ENCODE results near the gene CNPY1. TPM values are rescaled to one million over a fixed set of nuclear protein-coding genes. Genes with fewer than 3 reads are reported as not detected.

Gene CNPY1
- total RNA-seq, 1 donor from 2014 or later, result not detected

- Histone ChIP-seq H3K9me3 (ENCODE audit: insufficient read depth, low read depth, low read length) (no peaks in the 10 kb centered on the region), H3K9ac (ENCODE audit: low read length) (no peak overlapping the region), H3K27me3 (ENCODE audit: insufficient read depth, low read length) (peaks cover 18% of the 10 kb centered on the region), H3K4me3 (ENCODE audit: insufficient read depth, low read depth, low read length) (no peak overlapping the region), H3K4me1 (ENCODE audit: insufficient read depth, low read length) (no peaks in the 10 kb centered on the region), H3K4me2 (ENCODE audit: low read length) (no peak overlapping the region), H3K79me2 (ENCODE audit: insufficient read depth, low read length) (no peaks in the 10 kb centered on the region), H4K20me1 (ENCODE audit: insufficient read depth, low read length) (no peaks in the 10 kb centered on the region), H3K27ac (ENCODE audit: low read depth, low read length) (no peak overlapping the region), H2AFZ (ENCODE audit: low read depth, low read length) (no peak overlapping the region), H3K36me3 (ENCODE audit: insufficient read depth, low read length) (no peaks in the 10 kb centered on the region)
- TF ChIP-seq CTCF (IDR thresholded peaks at IDR 0.05; ENCODE audit: insufficient read depth, low read depth, low read length) (no peak), EZH2 (IDR thresholded peaks at IDR 0.05; ENCODE audit: insufficient read depth, low read length) (no peak)
- H3K4me1 Mint-ChIP-seq (ENCODE audit: low read depth, unreplicated experiment), result no peaks in the 10 kb centered on the region
- H3K27ac Mint-ChIP-seq (ENCODE audit: unreplicated experiment), result no peak overlapping the region
- H3K27me3 Mint-ChIP-seq (ENCODE audit: low read depth, unreplicated experiment), result peaks cover 86% of the 10 kb centered on the region
- no peak overlapping the region for H3K4me3 Mint-ChIP-seq (ENCODE audit: unreplicated experiment)
- no peak for DNase-seq (ENCODE audit: low read depth)
- H3K36me3 Mint-ChIP-seq (ENCODE audit: low read depth, unreplicated experiment), result no peaks in the 10 kb centered on the region
- peaks cover 5% of the 10 kb centered on the region for H3K9me3 Mint-ChIP-seq (ENCODE audit: unreplicated experiment)
- FAIRE-seq, result no peak
Observed at GRCh38 chr7:155516466-155516865, 29.9 kb downstream of the CNPY1 start.

GRCh38 chr7:155515318-155515717, 31.0 kb downstream of the CNPY1 start:
- Histone ChIP-seq H2AFZ (ENCODE audit: low read depth, low read length) (no peak overlapping the region), H4K20me1 (ENCODE audit: insufficient read depth, low read length) (no peaks in the 10 kb centered on the region), H3K4me3 (ENCODE audit: insufficient read depth, low read depth, low read length) (no peak overlapping the region), H3K27me3 (ENCODE audit: insufficient read depth, low read length) (peaks cover 27% of the 10 kb centered on the region), H3K4me1 (ENCODE audit: insufficient read depth, low read length) (no peaks in the 10 kb centered on the region), H3K27ac (ENCODE audit: low read depth, low read length) (no peak overlapping the region), H3K36me3 (ENCODE audit: insufficient read depth, low read length) (no peaks in the 10 kb centered on the region), H3K9ac (ENCODE audit: low read length) (no peak overlapping the region), H3K4me2 (ENCODE audit: low read length) (no peak overlapping the region), H3K79me2 (ENCODE audit: insufficient read depth, low read length) (no peaks in the 10 kb centered on the region), H3K9me3 (ENCODE audit: insufficient read depth, low read depth, low read length) (no peaks in the 10 kb centered on the region)
- no peak for TF ChIP-seq EZH2 (IDR thresholded peaks at IDR 0.05; ENCODE audit: insufficient read depth, low read length)
- TF ChIP-seq CTCF (IDR thresholded peaks at IDR 0.05; ENCODE audit: insufficient read depth, low read depth, low read length), result no peak
- FAIRE-seq, result no peak
- Mint-ChIP-seq H3K4me1 (ENCODE audit: low read depth, unreplicated experiment) (peaks cover under 1% of the 10 kb centered on the region), H3K4me3 (ENCODE audit: unreplicated experiment) (no peak overlapping the region), H3K27ac (ENCODE audit: unreplicated experiment) (no peak overlapping the region), H3K9me3 (ENCODE audit: unreplicated experiment) (peaks cover 5% of the 10 kb centered on the region), H3K36me3 (ENCODE audit: low read depth, unreplicated experiment) (no peaks in the 10 kb centered on the region), H3K27me3 (ENCODE audit: low read depth, unreplicated experiment) (peaks cover 88% of the 10 kb centered on the region)
- no peak for DNase-seq (ENCODE audit: low read depth)

DNA sequence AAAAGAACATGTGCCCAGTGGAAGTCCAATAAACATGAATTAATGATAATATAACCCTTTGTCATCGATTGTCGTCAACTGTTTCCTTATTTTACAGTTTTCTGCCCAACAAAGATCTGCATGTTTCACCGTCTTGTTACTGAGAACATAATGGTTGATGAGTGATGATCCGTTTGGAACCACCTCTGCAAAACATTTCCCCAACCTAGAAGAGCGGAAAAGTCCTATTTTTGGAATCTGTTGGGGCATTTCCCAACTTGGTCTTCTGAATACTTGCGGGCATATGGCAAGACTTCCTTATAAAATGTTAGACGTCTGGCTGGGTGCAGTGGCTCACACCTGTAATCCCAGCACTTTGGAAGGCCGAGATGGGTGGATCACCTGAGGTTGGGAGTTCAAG, 32.1 kb downstream of the CNPY1 start:
- Mint-ChIP-seq H3K9me3 (ENCODE audit: unreplicated experiment) (peaks cover 8% of the 10 kb centered on the region), H3K4me3 (ENCODE audit: unreplicated experiment) (no peak overlapping the region), H3K4me1 (ENCODE audit: low read depth, unreplicated experiment) (peaks cover 5% of the 10 kb centered on the region), H3K27me3 (ENCODE audit: low read depth, unreplicated experiment) (peaks cover 86% of the 10 kb centered on the region), H3K36me3 (ENCODE audit: low read depth, unreplicated experiment) (no peaks in the 10 kb centered on the region), H3K27ac (ENCODE audit: unreplicated experiment) (no peak overlapping the region)
- no peak for TF ChIP-seq EZH2 (IDR thresholded peaks at IDR 0.05; ENCODE audit: insufficient read depth, low read length)
- TF ChIP-seq CTCF (IDR thresholded peaks at IDR 0.05; ENCODE audit: insufficient read depth, low read depth, low read length), result no peak
- Histone ChIP-seq H3K4me3 (ENCODE audit: insufficient read depth, low read depth, low read length) (no peak overlapping the region), H4K20me1 (ENCODE audit: insufficient read depth, low read length) (no peaks in the 10 kb centered on the region), H3K79me2 (ENCODE audit: insufficient read depth, low read length) (no peaks in the 10 kb centered on the region), H2AFZ (ENCODE audit: low read depth, low read length) (no peak overlapping the region), H3K9ac (ENCODE audit: low read length) (no peak overlapping the region), H3K27me3 (ENCODE audit: insufficient read depth, low read length) (peaks cover 36% of the 10 kb centered on the region), H3K9me3 (ENCODE audit: insufficient read depth, low read depth, low read length) (no peaks in the 10 kb centered on the region), H3K4me2 (ENCODE audit: low read length) (no peak overlapping the region), H3K36me3 (ENCODE audit: insufficient read depth, low read length) (no peaks in the 10 kb centered on the region), H3K27ac (ENCODE audit: low read depth, low read length) (no peak overlapping the region), H3K4me1 (ENCODE audit: insufficient read depth, low read length) (no peaks in the 10 kb centered on the region)
- DNase-seq (ENCODE audit: low read depth), result no peak
- no peak for FAIRE-seq
